Measurements from ENCODE around the gene CAMTA1.

DNA sequence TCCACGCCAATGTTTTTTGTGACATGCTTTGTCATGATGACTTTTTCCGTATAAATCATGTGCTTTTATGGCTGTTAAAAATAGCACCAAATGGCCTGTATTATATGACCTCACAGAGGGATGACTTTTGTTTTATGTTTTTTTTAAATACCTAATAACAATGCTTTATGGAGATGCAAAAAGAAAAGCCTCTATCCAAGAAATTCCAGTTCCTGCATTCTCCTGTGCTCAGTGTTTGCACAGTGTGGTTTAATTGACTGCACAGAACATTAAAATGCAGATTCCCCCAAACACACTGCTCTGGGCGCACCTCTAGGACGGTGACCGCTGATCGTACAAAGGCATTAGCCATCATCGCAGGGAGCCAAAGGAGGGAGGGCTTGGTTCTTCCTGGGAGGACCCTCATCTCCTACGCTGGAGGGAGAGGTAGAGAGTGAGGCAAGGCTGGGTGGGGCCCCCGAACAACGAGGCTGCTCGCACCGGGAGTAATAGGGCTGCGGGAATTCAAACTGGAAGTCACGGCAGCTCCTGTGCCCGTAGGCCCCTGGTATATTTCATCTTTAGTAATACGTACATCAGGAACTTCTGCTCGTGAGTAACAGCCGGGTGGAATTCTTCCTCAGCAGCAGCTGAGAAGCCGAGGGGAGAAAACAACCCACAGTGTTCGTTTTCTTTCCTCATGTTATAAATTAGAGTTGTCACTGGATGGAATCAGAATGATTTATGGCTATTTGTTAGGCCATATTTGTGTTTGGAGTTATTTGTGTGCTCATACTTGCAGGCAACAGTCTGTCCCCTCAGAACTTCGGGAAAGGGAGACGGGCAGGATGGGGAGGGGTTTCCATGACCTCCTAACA lies 465.6 kb downstream of the CAMTA1 start:
- TF ChIP-seq, protein P1, sequence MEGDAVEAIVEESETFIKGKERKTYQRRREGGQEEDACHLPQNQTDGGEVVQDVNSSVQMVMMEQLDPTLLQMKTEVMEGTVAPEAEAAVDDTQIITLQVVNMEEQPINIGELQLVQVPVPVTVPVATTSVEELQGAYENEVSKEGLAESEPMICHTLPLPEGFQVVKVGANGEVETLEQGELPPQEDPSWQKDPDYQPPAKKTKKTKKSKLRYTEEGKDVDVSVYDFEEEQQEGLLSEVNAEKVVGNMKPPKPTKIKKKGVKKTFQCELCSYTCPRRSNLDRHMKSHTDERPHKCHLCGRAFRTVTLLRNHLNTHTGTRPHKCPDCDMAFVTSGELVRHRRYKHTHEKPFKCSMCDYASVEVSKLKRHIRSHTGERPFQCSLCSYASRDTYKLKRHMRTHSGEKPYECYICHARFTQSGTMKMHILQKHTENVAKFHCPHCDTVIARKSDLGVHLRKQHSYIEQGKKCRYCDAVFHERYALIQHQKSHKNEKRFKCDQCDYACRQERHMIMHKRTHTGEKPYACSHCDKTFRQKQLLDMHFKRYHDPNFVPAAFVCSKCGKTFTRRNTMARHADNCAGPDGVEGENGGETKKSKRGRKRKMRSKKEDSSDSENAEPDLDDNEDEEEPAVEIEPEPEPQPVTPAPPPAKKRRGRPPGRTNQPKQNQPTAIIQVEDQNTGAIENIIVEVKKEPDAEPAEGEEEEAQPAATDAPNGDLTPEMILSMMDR (IDR thresholded peaks at IDR 0.05): no peak
- no peak for TF ChIP-seq POLR2AphosphoS5 (IDR thresholded peaks at IDR 0.05; ENCODE audit: low read depth, low read length)
